Activated CD8-positive, alpha-beta memory T cell treated with anti-CD3 and anti-CD28 coated beads for 24 hours (primary cell): ENCODE measurements around the gene KRT35.

Source experiments
- DNase-seq: peaks from one replicate; pipeline ENCODE4 v3.0.0-alpha.2; 2020

KRT35 gene

GRCh38 chr17:41486316-41486715 is 5.4 kb upstream of the KRT35 start:
- no peak for DNase-seq

- DNase-seq: no peak
Observed at GRCh38 chr17:41484920-41485904, 4.3 kb upstream of the KRT35 start.

- no peak for DNase-seq
Observed at GRCh38 chr17:41483991-41484826, 3.3 kb upstream of the KRT35 start.

DNA sequence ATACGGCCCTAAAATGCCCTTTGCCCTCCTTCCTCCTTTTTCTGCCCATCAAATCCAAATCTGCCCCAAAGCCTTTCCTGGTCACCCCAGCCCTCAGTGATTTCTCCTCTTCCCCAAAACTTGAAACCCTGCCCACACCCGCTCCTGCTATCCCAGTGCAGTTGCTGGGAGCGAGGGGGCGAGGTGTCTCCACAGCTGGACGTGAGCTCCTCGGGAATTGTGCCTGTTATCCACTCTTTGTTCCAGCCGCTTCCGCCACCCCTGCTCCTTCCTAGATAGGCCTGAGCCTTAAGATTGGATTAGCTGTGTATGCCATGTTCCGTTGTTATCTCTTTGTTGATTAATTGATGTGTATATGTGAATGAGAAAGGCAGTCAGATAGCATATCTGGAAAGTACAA is 2.6 kb upstream of the KRT35 start:
- DNase-seq: no peak

GRCh38 chr17:41480581-41480980 is 370 bp downstream of the KRT35 start:
- DNase-seq: no peak

DNA sequence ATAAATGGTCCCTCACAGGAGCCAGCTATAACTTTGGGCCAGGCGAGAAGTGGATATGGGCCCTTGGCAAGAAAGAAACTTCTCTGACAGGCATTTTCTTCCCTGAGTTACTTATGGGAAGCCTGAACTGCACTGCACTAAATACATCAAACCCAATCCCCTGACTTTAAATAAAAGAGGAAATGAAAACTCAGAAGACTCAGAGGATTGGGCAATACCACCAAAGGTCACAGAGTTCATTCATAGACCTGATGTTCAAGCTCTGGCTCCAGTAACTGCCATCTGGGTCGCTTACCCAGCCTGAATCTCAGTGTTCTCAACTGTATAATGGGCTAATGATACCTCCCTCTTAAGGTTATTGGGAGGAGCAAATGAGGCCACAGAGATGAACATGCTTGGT is 815 bp downstream of the KRT35 start:
- no peak for DNase-seq

DNA sequence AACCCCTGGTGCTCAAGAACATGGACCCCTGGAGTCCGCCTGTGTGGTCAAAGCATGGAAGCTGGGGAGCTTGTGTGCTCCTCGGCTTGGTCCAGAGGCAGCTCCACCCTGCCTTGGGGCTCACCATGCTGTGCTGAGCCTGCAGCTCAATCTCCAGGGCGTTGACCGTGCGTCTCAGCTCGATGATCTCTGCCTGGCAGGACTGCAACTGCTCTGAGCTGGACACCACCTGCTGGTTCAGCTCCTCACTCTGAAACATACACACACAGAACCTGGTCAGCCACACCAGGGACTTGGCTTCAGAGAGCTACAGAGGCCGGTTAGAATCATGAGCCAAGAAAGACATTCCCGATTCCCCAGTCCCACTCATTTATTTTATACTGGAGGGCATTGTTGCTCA is 2.7 kb downstream of the KRT35 start:
- no peak for DNase-seq

DNA sequence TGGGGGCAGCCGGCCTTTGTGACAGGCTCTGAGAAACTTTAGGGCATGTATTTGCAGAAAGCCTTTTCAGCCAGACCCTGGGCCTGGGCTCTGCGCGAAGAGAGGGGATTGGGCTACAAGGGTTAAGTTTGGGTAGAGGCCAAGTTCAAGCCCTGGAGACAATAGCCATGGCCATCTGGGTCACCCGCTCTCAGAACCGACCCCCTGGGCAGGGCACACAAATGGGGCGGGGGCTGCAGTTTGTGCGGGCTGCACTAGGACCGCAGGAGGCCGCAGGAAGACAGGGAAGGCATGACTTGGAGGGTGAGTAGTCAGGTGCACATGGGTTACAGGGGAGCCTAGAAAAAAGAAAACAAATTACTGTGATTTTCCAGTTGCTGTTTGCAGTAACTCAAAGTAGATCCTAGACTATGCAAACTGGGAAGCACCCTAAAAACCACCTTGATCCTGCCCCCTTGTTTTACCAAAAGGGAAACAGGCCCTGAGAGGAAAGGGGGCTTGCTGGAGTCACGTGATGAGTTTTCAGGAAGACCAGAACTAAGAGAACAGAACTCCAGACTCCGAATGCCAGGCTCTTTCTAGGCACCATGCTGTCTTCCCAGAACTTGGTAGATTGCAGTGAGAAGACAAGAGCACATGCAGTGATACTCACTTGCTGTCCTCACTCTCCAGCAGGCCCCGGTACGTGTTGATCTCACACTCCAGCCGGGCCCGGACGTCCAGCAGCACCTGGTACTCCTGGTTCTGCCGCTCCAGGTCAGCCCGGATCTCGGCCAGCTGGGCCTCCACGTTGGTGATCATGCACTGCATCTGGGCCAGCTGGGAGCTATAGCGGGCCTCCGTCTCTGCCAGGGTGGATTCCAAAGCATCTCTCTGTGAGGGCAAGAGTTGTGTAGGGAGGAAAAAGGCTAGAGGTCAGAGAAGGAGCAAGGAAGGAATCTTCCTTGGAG is 3.8 kb downstream of the KRT35 start:
- no peak for DNase-seq

DNA sequence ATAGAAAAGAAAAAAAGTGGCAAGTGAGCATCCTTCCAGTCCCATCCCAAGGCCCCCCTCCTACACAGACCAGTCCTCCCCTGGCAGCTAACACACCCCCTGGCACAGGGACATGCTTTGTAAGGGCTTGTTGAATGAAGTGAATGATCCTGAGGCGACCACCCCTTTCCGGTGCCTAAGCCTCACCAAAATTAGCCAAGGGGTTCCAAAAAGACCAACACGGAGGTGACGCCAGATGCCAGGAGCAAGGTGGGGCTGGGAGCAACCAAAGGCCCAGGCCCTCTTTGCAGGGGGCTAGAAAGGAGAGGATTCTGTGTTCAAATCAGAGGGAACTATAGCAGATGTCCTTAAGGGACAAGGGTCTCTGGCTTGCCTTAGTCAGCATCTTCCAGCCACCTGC is 5.5 kb downstream of the KRT35 start:
- no peak for DNase-seq

- no peak for DNase-seq
Observed at GRCh38 chr17:41474863-41475262, 6.1 kb downstream of the KRT35 start.

DNA sequence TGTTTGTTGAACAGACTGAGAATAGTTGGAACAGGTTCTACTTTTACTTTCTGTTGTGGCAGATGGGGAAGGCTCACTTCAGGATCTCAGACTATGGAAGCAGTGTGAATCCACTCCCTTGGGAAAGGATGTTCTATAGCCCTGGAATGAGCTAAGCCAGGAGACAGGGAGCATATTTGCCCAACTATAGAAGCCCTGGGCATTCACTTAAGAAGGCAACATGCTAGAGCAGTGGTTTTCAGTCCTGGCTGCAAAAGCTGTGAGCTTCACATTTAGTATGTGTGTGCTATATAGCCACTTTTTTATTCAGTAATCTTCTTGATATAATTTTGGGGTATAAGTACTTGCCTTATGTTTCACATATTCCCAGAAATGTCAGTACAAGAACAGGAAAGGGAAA is 12.6 kb downstream of the KRT35 start:
- DNase-seq: no peak

DNA sequence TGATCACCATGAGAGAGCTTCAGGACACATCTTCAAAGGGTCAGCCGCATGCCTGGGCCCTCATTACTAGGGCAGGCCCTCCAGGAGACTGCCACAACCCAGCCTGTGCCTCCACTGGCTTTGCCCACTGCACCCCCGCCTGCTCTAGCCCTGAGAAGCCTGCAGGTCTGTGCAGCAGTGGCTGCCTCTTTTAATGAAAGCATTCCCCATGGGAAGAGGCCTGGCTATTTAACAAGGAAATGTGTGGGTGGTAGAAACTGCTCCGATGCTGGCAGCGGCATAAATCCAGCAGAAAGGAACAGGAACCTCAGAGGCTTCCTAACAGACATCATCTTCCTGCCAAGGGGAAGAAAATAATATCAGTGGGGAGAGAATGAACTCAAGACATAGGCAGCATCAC is 13.4 kb downstream of the KRT35 start:
- no peak for DNase-seq

DNA sequence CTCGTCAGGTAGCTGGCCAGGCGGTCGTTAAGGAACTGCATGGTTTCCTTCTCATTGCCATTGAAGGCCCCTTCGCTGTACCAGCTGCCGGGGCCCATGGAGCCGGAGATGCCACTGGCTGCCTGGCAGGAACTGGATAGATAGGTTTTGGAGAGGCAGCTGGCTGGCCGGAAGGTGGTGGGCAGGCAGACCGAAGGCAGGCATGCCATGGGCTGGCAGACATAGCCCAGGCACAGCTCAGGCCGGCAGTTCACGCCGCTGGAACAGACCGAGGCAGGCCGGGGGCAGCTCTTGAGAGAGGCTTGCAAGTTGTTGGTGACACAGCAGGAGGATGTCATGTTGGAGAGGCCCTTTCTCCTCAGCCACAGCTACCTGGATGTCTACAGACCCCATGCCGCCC is 14.0 kb downstream of the KRT35 start, which contains the start of gene KRT32:
Gene KRT32, minus strand, starts transcription at position 399 of the 400 bp plus-strand sequence. Its CDS starts 61 bp downstream, at position 338.
- DNase-seq: no peak

- DNase-seq: no peak
Observed at GRCh38 chr17:41464682-41465081, 16.3 kb downstream of the KRT35 start.

- no peak for DNase-seq
Observed at GRCh38 chr17:41464173-41464572, 16.8 kb downstream of the KRT35 start.

DNA sequence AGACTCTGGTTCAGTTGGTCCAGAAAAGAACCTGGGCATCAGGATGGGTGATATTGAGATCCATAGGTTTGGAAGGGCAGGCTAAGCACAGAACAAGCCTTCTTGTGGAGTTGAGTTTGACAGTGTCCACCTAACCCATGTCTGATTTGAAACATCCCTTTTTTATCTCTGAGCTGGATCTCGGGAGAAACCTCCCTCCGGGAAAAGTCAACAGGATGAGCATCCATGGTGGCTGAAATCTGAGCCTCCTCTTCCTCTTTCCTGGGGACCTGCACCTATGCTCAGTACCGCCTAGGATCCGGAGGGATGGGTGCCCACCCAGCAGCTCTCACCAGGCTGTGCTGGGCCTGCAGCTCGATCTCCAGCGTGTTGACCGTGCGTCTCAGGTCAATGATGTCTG is 17.2 kb downstream of the KRT35 start:
- no peak for DNase-seq

- no peak for DNase-seq
Observed at GRCh38 chr17:41462705-41463104, 18.2 kb downstream of the KRT35 start.

- DNase-seq: no peak
Observed at GRCh38 chr17:41457676-41458075, 23.3 kb downstream of the KRT35 start.

- no peak for DNase-seq
Observed at GRCh38 chr17:41456204-41456603, 24.7 kb downstream of the KRT35 start.

- no peak for DNase-seq
Observed at GRCh38 chr17:41455236-41455635, 25.7 kb downstream of the KRT35 start.

- DNase-seq: no peak
Observed at GRCh38 chr17:41453066-41453465, 27.9 kb downstream of the KRT35 start.

GRCh38 chr17:41452281-41452680 is 28.7 kb downstream of the KRT35 start:
- no peak for DNase-seq
